ENCODE measurements around the gene ABCC8.

Gene ABCC8

GRCh38 chr11:17469998-17470397, 6.6 kb downstream of the ABCC8 start:
- DNase-seq: no peak

GRCh38 chr11:17468122-17468521, 8.5 kb downstream of the ABCC8 start:
- DNase-seq: no peak

- DNase-seq: no peak
Measured at GRCh38 chr11:17463546-17464174, 13.0 kb downstream of the ABCC8 start.

GRCh38 chr11:17462940-17463339, 13.7 kb downstream of the ABCC8 start:
- DNase-seq: no peak

- no peak for DNase-seq
Measured at GRCh38 chr11:17460406-17460805, 16.2 kb downstream of the ABCC8 start.

- no peak for DNase-seq
Measured at GRCh38 chr11:17459236-17459896, 17.3 kb downstream of the ABCC8 start.

GRCh38 chr11:17458268-17458667, 18.4 kb downstream of the ABCC8 start:
- no peak for DNase-seq

- peak in 3 of 14 donors; percentile 14 to 95 (median 17) for DNase-seq
Measured at GRCh38 chr11:17457396-17458173, 19.1 kb downstream of the ABCC8 start.

- no peak for DNase-seq
Measured at GRCh38 chr11:17452668-17453067, 24.0 kb downstream of the ABCC8 start.

- DNase-seq: no peak
Measured at GRCh38 chr11:17449158-17449557, 27.5 kb downstream of the ABCC8 start.

GRCh38 chr11:17446482-17446881, 30.2 kb downstream of the ABCC8 start:
- DNase-seq: no peak

GRCh38 chr11:17445240-17445795, 31.3 kb downstream of the ABCC8 start:
- no peak for DNase-seq

GRCh38 chr11:17443926-17444690, 32.5 kb downstream of the ABCC8 start:
- no peak for DNase-seq

GRCh38 chr11:17443423-17443822, 33.2 kb downstream of the ABCC8 start:
- no peak for DNase-seq

GRCh38 chr11:17443000-17443399, 33.6 kb downstream of the ABCC8 start:
- peak in 1 of 14 donors; percentile 19 for DNase-seq

GRCh38 chr11:17439316-17439782, 37.3 kb downstream of the ABCC8 start:
- no peak for DNase-seq

GRCh38 chr11:17437366-17437765, 39.3 kb downstream of the ABCC8 start:
- DNase-seq: no peak

- no peak for DNase-seq
Measured at GRCh38 chr11:17434108-17434507, 42.5 kb downstream of the ABCC8 start.

GRCh38 chr11:17432002-17432401, 44.6 kb downstream of the ABCC8 start:
- no peak for DNase-seq

GRCh38 chr11:17431139-17431538, 45.5 kb downstream of the ABCC8 start:
- no peak for DNase-seq

GRCh38 chr11:17430616-17431015, 46.0 kb downstream of the ABCC8 start:
- no peak for DNase-seq

GRCh38 chr11:17428925-17429324, 47.7 kb downstream of the ABCC8 start:
- no peak for DNase-seq

Data from C1 segment of cervical spinal cord (tissue), 14 donors.